Epidermal melanocyte (primary cell): Measurements from ENCODE around the gene TSHZ2.
"Not testable (repeated sequence)": the region's sequence is repeated elsewhere in the genome, so short reads cannot be mapped to it uniquely, and the experiment has no call there.

Experiments used
- DNase-seq: peaks from one replicate; pipeline ENCODE4 v3.0.0; 2011; ENCODE audit warnings: low spot score; ENCODE audit not compliant: insufficient read length

TSHZ2 gene

DNA sequence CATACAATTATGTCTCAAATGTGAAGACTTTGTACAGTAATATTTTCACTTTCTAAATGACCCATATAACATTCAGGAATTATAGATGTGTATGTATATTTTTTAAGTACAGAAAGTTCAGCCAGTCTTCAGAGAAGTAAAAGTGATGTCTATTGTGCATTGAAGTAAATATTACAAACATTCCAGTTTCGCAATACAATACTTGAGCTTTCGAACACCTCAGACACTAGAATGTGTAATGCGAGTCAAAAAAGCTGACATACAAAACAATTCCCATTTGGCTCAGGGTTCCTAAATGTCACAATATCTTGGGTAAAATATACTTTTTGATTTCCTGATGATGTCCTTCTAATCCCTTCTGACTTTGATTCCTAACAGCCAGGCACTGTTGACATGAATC is 520.1 kb downstream of the TSHZ2 start:
- DNase-seq, result no peak

DNA sequence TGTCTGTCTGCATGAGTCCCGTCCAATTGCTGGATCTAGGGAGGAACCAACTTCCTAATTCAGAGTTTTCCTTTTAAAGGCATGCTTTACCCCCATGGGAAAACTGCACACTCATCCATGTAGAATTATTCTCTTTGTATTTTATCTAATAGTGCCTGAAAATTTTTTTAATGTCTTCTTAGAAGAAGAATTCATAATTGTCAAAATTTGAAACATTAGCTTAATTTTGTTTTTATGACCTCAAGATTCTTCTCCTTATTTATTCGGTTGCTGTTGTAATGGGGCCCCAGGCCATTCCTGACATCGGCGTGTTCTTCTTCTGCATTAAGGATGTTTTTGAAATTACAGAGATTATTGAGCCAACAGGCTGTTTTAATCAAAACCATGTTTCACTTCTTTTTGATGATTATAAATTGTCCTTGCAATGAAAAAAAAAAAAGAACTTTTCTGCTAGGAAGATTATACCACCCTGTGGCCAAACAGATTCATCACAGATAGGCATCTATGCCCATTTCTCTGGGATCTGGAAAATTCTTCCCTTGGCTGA is 521.2 kb downstream of the TSHZ2 start:
- no peak for DNase-seq

DNA sequence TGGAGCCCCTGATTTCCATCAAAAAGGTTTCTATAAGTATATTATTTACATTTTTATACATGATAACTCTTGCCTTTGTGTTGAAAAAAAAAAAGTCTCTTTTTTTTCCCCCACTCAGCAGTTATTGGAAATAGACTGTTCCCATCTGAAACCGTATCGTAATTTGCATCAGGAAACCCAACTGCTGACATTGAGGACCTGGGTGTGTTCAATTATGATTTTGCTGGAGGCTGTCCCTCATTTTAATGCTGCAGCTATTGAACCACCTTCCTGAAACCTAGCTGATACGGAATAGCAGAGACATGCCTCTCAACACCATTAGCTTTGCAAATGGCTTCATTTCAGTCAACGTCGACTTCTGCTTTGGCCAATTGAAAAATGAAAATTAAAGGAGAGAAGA is 522.6 kb downstream of the TSHZ2 start:
- DNase-seq, result no peak

DNA sequence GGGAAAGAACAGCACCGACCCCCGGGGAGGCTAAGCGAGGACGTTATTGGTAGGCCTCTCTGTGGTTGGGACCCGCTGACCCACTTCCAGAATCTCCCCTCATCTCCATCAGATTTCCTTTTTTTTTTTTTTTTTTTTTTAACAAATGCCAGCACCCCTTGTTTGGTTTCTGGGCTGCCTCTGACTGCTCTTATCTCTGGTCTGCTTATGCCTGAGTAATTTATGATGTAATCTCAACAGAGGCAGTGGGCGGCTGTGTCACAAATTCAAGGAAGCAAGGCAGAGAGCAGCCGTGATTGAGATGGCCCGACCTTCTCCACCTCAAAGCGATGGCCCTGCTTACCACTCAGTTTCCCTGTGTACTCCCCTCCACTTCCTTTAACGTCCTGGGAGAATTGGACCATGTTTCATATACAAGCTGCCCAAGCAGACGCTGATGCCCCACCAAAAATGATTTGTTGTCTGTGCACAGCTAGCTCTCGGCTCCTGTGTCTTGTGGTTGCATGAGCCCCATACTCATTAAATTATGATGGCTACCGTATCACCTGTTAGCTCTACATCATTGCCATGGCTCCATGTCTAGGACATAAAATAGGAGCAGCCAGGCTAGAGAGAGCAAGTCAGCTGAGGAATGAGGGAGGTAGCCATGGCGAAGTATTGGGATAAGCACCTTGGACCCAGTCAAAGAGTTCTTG is 523.4 kb downstream of the TSHZ2 start:
- DNase-seq, result no peak

DNA sequence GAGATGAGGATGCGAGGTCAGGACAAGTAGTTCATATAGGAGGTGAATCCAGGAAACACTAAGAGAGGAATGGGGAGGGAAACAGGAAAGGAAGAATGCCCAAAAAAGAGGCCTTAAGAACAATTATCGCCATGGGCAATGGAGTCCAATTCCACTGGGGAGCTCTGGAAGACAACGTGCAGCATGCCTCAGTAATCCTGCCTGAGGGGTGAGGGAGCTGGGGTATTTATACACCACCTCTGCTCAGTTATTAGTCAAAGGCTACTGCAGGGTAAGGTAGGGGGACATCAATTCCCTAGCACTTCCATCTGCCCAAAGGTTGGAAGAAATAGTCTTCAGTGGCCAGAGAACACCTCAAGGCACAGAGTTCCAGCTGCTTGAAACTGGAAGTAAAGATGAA is 525.1 kb downstream of the TSHZ2 start:
- no peak for DNase-seq

DNA sequence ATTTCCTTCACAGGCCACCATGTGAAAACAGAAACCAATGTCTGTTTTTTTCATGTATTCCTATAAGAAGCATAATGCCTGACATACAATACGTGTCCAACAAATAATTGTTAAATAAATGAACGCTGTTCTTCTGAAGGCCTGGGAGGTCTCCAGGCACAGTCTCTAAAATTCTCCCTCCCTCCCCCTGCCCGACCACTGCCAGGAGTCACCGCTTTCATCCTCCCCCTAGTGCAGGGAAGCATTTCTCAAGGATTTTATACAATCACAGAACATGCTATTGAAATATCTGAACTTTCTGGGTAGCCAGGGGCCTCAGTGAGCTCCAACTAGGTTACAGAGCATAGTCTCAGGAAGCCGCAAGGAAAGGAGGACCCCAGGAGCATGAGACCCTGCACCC is 526.2 kb downstream of the TSHZ2 start:
- DNase-seq, result no peak

DNA sequence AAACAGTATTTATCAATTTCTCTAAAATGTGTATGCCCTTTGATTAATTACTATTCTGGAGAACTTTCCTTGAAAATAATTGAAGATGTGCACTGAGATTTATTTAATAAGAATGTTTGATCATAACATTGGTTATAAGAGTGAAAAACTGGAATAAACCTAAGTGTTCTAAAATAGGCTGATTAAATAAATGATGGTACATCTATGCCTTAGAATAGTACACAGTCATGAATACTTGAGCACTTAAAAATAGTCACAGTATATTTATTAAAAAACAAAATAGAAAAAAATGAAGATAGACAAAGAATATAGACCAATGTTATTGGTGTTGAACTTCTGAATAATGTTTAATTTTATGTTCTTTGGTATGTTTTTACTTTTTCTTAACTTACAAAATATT is 528.5 kb downstream of the TSHZ2 start:
- no peak for DNase-seq

DNA sequence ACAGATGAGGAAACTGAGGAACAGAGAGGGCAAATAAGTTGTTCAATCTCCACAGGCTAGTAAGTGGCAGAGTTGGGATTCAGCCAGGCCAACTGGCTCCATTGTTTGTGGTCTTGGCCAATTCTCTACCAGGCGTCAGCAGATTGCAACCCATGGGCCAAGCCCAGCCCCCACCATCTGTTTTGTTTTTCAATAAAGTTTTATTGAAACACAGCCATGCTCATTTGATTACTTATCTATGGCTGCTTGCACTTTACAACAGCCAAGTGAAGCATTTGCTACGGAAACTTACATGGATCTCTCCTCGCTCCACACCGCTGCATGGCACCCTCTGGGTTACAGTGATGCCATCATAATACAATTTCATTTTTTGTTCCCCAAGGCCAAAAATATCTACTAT is 530.7 kb downstream of the TSHZ2 start:
- DNase-seq, result no peak

DNA sequence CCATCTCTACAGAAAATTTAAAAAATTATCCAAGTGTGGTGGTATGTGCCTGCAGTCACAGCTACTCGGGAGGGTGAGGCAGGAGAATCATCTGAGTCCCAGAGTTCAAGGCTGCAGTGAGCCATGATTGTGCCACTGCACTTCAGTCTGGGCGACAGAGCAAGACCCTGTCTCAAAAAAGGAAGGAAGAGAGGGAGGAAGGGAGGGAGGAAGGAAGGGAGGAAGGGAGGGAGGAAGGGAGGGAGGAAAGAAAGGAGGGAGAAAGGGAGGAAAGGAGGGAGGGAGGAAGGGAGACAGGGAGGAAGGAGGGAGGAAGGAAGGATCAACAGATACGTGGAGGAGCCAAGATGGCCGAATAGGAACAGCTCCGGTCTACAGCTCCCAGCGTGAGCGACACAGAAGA is 531.4 kb downstream of the TSHZ2 start:
- DNase-seq, result no peak

DNA sequence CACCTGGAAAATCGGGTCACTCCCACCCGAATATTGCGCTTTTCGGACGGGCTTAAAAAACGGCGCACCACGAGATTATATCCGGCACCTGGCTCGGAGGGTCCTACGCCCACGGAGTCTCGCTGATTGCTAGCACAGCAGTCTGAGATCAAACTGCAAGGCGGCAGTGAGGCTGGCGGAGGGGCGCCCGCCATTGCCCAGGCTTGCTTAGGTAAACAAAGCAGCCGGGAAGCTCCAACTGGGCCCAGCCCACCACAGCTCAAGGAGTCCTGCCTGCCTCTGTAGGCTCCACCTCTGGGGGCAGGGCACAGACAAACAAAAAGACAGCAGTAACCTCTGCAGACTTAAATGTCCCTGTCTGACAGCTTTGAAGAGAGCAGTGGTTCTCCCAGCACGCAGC is 531.9 kb downstream of the TSHZ2 start:
- not testable (repeated sequence) for DNase-seq

DNA sequence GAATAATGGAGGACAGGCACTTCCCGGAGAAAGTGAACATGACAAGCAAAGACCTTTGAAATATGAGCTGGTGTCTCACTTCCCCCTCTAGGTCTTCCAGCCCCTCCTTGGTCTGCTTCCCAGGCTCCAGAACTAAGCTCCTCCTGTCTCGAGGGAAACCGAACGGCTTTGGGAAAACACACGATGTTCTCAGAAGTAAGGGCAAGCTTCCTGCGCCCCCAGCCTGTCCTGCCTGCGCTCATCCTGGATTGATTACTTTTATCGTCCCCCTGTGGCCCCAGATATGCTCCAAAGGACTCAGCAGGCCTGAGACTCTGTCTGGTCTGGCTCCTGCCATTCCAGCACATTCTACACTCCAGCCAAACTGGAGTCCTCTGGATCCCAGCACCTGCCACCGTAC is 538.1 kb downstream of the TSHZ2 start:
- DNase-seq, result no peak

DNA sequence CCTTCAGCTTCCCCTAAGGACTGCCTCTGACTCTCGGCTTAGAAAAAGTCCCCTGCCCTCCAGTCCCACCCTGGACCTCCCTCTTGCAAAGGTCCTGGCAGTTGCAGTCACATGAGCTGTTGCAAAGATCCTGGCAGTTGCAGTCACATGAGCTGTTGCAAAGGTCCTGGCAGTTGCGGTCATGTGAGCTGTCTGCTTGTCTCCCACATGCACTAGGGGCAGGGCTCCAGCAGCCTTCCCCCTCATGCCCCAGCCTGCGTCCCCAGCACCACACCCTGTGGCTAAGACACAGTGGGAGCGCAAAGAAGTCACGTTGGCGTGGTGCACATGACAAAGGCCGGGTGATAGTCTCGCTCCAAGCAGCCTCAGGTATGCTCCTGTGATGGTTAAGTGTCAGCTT is 538.5 kb downstream of the TSHZ2 start:
- no peak for DNase-seq

DNA sequence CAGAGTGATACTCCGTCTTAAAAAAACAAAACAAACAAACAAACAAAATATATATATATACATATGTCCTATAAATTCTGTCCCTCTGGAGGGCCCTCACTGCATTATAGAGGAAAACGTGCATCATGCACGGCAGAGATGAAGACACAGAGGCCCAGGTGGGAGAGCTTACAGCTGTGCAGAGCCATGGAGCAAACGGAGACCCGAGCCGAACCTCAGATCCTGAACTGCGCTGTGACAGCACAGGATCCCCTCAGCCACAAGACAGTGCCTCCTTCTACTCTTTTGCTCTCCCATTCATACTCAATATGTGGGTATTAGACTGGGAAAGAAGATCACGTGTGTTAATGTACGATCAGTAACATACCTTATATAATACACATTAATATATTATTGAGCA is 539.9 kb downstream of the TSHZ2 start:
- no peak for DNase-seq

DNA sequence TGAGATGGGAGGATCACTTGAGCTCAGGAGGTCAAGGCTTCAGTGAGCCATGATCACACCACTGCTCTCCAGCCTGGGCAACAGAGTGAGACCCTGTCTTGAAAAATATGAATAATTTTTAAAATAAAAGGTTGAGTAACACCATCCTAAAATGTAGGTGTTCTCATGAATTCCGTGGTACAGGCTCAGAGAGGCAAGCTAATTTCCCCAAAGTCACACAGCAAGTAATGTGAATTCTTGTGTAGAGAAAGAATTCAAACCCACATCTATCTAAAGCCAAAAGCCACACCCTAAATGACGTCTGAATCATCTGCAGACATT is 541.0 kb downstream of the TSHZ2 start:
- DNase-seq, result no peak

DNA sequence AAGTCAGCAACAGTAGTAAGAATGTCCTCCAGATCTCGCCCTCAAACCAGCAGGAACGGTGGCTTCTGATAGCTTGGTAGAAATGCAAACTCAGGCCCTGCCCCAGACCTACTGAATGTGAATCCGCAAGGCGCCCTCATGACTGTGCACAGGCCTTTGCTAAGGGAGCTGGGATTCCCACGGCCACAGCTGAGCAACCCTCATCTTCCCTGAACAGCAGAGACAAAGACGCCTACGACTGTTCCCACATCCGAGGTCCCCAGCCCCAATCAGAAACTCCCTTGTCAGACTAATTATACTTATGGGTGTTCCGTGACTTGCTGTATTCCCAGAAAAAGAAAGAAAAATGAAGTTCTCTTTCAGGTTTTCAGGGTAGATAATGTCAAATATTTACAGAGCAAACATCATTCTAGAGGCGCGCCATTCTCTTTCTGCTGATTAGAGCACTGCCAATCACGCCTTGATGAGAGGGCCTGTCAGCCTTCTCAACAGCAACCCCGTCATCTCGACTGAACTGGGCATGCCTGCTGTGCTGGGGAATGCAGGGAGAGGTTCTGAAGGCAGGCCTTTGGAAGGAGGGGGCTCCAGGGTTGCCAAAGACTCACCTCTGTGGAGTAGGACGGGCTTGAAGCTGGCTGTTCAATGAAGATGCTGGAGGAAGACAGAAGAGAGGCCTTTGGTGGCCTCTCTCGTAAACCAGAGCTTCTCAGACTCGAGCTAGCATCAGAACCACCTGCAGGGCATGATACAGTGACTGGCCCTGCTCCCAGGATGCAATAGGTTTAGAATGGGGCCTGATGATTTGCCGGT is 541.5 kb downstream of the TSHZ2 start:
- DNase-seq, result no peak

DNA sequence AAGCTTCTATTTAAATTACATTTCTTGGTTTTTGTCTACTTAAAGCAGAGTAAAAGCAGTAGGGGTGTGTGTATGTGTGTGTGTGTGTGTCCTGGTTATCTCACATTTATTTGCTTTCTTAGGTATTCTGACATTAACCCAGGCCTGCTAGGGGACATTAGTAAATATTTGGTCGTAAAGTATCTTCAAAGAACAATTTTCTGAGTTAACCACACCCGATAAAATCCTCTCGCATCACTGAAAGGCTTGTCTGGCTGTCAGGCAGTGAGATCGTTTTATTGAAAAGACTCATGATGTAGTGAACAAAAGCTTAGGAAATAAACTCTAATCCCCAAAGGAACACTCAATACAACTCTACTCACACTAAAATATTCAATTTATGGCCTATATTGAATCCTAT is 543.6 kb downstream of the TSHZ2 start:
- no peak for DNase-seq

DNA sequence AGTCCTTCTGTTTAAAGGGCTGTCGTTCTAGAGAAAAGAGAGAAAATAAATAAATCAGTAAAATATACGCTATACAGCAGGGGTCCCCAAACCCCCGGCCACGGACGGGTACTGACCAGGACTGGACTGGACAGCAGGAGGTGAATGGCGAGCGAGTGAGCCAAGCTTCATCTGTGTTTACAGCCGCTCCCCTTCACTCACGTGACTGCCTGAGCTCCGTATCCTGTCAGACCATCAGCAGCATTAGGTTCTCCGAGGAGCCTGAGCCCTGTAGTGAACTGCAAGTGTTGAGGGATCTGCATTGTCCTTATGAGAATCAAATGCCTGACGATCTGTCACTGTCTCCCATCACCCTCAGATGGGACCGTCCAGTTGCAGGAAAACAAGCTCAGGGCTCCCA is 545.0 kb downstream of the TSHZ2 start:
- DNase-seq, result no peak

DNA sequence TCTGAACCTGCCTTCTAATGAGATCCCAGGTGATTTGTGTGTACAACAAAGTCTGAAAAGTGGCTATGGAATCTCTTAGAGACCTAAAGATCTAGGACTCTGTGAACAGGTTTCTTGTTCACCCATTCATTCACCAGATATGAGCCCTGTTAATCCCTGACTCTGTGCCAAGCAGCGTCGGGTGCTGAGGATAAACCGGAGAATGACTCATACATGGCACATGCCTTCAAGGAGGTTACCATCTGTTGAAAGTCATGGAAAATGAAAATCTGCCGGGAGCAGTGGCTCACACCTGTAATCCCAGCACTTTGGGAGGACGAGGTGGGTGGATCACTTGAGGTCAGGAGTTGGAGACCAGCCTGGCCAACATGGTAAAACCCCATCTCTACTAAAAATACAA is 549.3 kb downstream of the TSHZ2 start:
- DNase-seq, result not testable (repeated sequence)

DNA sequence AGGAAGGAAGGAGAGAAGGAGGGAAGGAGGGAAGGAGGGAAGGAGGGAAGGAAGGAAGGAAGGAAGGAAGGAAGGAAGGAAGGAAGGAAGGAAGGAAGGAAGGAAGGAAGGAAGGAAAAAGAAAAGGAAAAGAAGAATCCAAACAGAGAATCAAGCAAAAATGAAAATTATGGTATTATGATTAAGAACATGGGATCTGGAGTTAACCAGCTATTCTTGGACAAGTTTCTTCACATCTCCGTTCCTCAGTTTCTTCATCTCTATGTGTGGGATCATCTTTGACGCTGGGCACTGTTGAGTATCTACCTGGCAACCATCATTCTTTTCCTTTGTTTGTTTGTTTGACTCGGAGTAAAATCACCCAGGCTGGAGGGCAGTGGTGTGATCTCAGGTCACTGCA is 549.9 kb downstream of the TSHZ2 start:
- DNase-seq, result no peak

DNA sequence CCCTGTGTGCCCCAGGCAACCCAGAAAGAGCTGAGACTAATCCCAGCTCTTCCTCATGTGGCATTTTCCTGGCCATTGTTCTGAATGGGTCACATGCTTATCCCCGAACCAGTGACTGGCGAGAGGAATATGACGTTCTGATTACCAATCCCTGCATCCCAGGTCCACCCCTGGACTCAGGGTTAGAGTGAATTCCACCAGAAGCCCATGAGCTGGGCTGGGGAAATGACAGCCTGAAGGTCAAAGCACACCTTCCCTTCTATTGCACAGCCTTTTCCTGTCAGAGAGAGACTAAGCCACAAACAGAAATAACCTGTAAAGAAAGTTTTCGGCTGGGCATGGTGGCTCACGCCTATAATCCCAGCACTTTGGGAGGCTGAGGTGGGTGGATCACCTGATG is 550.5 kb downstream of the TSHZ2 start:
- DNase-seq, result no peak

DNA sequence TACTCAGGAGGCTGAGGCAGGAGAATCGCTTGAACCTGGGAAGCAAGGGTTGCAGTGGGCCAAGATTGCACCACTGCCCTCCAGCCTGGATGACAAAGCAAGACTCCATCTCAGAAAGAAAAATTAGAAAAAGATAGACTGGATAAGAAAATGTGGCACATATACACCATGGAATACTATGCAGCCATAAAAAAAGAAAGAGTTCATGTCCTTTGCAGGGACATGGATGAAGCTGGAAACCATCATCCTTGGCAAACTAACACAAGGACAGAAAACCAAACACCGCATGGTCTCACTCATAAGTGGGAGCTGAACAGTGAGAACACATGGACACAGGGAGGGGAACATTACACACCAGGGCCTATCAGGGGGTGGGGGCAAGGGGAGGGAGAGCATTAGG is 551.5 kb downstream of the TSHZ2 start:
- not testable (repeated sequence) for DNase-seq

DNA sequence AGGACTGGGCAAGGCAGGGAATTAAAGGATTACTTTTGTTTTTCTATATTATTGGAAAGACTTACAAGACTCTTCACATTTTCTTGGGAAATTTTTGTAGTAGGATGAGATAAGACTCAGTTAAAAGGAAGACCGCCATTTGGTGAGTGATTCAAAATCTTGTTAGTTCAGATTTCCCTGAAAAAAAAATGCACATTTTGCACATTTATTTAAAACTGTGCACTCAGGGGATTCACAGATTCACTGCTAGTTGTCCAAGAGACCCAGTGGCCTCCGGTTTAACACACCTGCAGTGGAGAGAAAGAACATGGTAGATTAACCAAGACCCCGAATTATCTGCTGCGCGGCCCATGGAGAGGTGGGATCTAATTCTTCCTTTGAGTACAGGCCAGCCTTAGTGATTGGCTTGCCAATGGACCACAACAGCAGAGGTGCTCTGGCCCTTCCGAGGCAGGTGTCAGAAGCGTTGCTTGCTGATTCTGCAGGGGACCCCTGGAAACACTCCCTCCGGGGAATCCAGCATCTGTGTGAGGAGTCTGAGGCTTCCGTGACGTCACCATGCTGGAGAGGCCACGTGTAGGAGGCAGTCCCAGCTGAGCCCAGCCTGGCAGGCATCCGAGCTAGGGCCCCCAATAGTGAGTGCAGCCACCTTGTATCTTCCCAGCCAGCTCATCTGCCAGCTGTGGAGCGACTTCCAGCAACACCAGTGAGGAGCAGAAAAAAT is 552.6 kb downstream of the TSHZ2 start:
- no peak for DNase-seq
